ENCODE data around the gene UGT1A6. TPM values are rescaled to one million over a fixed set of nuclear protein-coding genes. Genes with fewer than 3 reads are reported as not detected.

UGT1A6 gene
- total and polyA plus RNA-seq, 2 of the 13 experiments (the other 11 are each of a cell fraction or from before 2014, with no cell fraction given) = 0.25 TPM; not detected in 1

GRCh38 chr2:233756429-233757081 lies 63.9 kb downstream of the UGT1A6 start (continued):
- peak; percentile 89; the same call in 1 of the 2 replicates for TF ChIP-seq ZFP36L1 (CRISPR knock-in tag; IDR thresholded peaks at IDR 0.05)
- TF ChIP-seq NR3C1 (CRISPR knock-in tag; IDR thresholded peaks at IDR 0.05) = no peak
- peak; percentile 97 for TF ChIP-seq FOXA3 (CRISPR knock-in tag; IDR thresholded peaks at IDR 0.05)
- peak; percentile 73 for TF ChIP-seq KAT8 (CRISPR knock-in tag; IDR thresholded peaks at IDR 0.05)
- TF ChIP-seq MYC (CRISPR knock-in tag; IDR thresholded peaks at IDR 0.05; ENCODE audit: borderline replicate concordance) = 0 out of 2 replicates have a peak, but pooled peaks have one; percentile 16
- no peak for TF ChIP-seq PAWR (CRISPR knock-in tag; IDR thresholded peaks at IDR 0.05; ENCODE audit: borderline replicate concordance)
- 0 out of 2 replicates have a peak, but pooled peaks have one; percentile 48 for TF ChIP-seq ZNF33B (CRISPR knock-in tag; IDR thresholded peaks at IDR 0.05)
- peak; percentile 84; the same call in 1 of the 2 replicates for TF ChIP-seq ZNF724P (CRISPR knock-in tag; IDR thresholded peaks at IDR 0.05; ENCODE audit: borderline replicate concordance)
- no peak for TF ChIP-seq MAFG (CRISPR knock-in tag; IDR thresholded peaks at IDR 0.05)
- no peak for TF ChIP-seq ZNF224 (CRISPR knock-in tag; IDR thresholded peaks at IDR 0.05)
- no peak for TF ChIP-seq E2F2 (CRISPR knock-in tag; IDR thresholded peaks at IDR 0.05; ENCODE audit: borderline replicate concordance)
- no peak for TF ChIP-seq DZIP1 (CRISPR knock-in tag; IDR thresholded peaks at IDR 0.05)
- no peak for TF ChIP-seq ZNF280B (CRISPR knock-in tag; IDR thresholded peaks at IDR 0.05; ENCODE audit: borderline replicate concordance)
- peak; percentile 91 for TF ChIP-seq ARNT (IDR thresholded peaks at IDR 0.05)
- TF ChIP-seq MYNN (CRISPR knock-in tag; IDR thresholded peaks at IDR 0.05; ENCODE audit: low read depth) = no peak
- peak; percentile 95 for TF ChIP-seq MED1 (CRISPR knock-in tag; IDR thresholded peaks at IDR 0.05)
- TF ChIP-seq BCL6 (CRISPR knock-in tag; IDR thresholded peaks at IDR 0.05) = peak; percentile 97
- TF ChIP-seq, protein P1, sequence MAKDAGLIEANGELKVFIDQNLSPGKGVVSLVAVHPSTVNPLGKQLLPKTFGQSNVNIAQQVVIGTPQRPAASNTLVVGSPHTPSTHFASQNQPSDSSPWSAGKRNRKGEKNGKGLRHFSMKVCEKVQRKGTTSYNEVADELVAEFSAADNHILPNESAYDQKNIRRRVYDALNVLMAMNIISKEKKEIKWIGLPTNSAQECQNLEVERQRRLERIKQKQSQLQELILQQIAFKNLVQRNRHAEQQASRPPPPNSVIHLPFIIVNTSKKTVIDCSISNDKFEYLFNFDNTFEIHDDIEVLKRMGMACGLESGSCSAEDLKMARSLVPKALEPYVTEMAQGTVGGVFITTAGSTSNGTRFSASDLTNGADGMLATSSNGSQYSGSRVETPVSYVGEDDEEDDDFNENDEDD (CRISPR knock-in tag; IDR thresholded peaks at IDR 0.05; ENCODE audit: borderline replicate concordance) = no peak
- TF ChIP-seq ZNF564 (CRISPR knock-in tag; IDR thresholded peaks at IDR 0.05) = no peak
- no peak for TF ChIP-seq ZKSCAN1 (IDR thresholded peaks at IDR 0.05; ENCODE audit: low read length)
- TF ChIP-seq RFXANK (CRISPR knock-in tag; IDR thresholded peaks at IDR 0.05) = no peak
- peak; percentile 89 for TF ChIP-seq ZNF205 (CRISPR knock-in tag; IDR thresholded peaks at IDR 0.05)
- TF ChIP-seq, protein P2, sequence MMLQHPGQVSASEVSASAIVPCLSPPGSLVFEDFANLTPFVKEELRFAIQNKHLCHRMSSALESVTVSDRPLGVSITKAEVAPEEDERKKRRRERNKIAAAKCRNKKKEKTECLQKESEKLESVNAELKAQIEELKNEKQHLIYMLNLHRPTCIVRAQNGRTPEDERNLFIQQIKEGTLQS (CRISPR knock-in tag; IDR thresholded peaks at IDR 0.05) = 0 out of 2 replicates have a peak, but pooled peaks have one; percentile 21
- TF ChIP-seq ZNF891 (CRISPR knock-in tag; IDR thresholded peaks at IDR 0.05) = no peak

Data from HepG2 (cell line).